Measurements from ENCODE around the gene HS6ST3. TPM values are rescaled to one million over a fixed set of nuclear protein-coding genes. Genes with fewer than 3 reads are reported as not detected.

Gene HS6ST3
- total RNA-seq, 1 experiment from 2014 or later, result 0.11 TPM

DNA sequence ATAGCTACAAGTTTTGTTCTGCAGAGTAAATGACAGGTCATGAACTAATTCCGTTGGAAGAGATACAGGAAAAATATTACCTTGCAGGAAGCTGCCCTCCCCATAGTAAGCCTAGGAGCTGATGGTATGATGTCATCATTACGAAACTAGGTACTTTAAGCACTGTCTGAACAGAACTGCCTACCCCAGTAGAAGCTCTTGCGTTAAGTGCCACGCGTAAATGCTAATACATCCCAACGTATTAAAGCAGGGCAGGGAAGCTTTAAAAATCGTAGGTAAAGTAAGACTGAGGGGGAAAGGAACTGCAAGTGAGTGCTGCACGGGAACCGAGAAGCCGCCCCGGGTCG is 37.3 kb upstream of the HS6ST3 start:
- intact Hi-C loops (cut with micrococcal nuclease), result loop anchor here (2.0 to 5.0 kb wide), 2 partner anchors 32 to 1380 kb away; partner anchors contain the start of gene RAP2A
- Histone ChIP-seq H3K4me1 (ENCODE audit: insufficient read depth, low read length) (no peaks in the 10 kb centered on the region), H3F3A (ENCODE audit: low read length, unreplicated experiment) (no peaks in the 10 kb centered on the region), H3K9me2 (replicated peaks; ENCODE audit: low read length) (no peaks in the 10 kb centered on the region), H3K9me3 (ENCODE audit: low read length) (no peaks in the 10 kb centered on the region), H3K36me3 (ENCODE audit: low read depth, low read length) (no peaks in the 10 kb centered on the region), H2AFZ (ENCODE audit: low read length) (peak overlapping the region; percentile 82), H3K27ac (ENCODE audit: low read length) (no peak overlapping the region; the same call in 1 of the 2 replicates), H3K4me2 (ENCODE audit: low read length) (peak overlapping the region; percentile 82), H3K27me3 (ENCODE audit: low read length) (no peaks in the 10 kb centered on the region), H3K9ac (ENCODE audit: low read length) (peak overlapping the region; percentile 85), H4K20me1 (ENCODE audit: low read length) (no peaks in the 10 kb centered on the region), H3K79me2 (ENCODE audit: low read length) (peaks cover 25% of the 10 kb centered on the region), H3K4me3 (ENCODE audit: low read length) (peak overlapping the region; percentile 80)
- CTCF ChIA-PET, result interaction anchor here (0.7 kb wide), 1 partner anchor 49 kb away, joined by 4 read pairs; no protein-coding TSS in a partner anchor
- peak; percentile 29 for ATAC-seq
- peak; percentile 15 for DNase-seq
- no TSS peak for BruUV-seq (replicated peaks)
- POLR2A ChIA-PET (ENCODE audit: unreplicated experiment), result interaction anchor here (0.5 to 0.7 kb wide), 2 partner anchors 332 to 520 kb away, joined by 4 to 14 read pairs; no protein-coding TSS in a partner anchor
- no peak for TF ChIP-seq EZH2 (IDR thresholded peaks at IDR 0.05; ENCODE audit: low read length, unreplicated experiment)
- no peak for TF ChIP-seq EZH2phosphoT487 (IDR thresholded peaks at IDR 0.05; ENCODE audit: borderline replicate concordance, low read length)

DNA sequence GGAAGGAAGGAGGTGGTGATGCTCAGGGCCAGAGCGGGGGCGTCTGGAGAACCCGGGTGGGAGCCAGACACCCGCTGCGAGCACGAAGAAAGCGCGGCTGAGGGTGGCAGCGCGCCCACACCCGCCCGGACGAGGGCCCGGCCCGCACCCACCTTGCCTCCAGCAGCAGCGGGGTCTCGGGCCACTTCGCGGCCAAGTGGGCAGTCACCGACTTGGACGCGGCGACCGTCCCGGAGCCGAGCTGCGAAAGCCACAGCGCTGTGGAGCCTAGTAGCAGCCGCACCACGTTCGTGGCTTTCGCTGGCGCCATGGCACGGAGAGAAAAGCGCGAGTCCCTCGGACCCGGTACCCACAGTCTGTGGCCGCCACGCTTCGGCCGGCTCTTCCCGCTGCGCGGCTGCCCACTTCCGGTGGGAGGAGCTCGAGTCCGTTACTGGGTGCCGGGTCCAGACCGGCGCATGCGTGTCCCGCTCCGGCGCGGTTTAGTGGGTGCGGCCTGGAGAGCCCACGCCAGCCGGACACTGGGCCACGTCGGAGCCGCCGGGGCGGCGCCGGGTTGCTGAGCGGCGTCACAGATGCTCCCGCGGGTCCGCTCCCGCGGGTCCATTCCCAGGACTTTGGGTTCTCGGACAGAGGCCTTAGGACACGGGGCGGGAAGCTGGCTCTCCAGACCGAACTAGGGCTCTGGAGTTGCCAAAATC is 36.8 kb upstream of the HS6ST3 start, which contains the start of gene UGGT2:
Gene UGGT2 (minus strand): TSS at position 399 of the 701 bp plus-strand sequence. CDS start 89 bp downstream, at position 310.
- Histone ChIP-seq H3K9ac (ENCODE audit: low read length) (peak within 1 kb of the TSS; percentile 85), H3K4me2 (ENCODE audit: low read length) (peak within 1 kb of the TSS; percentile 82), H3K4me3 (ENCODE audit: low read length) (peak within 1 kb of the TSS; percentile 80), H2AFZ (ENCODE audit: low read length) (peak within 1 kb of the TSS; percentile 82), H3K9me3 (ENCODE audit: low read length) (no peaks in the 10 kb centered on the region), H3K79me2 (ENCODE audit: low read length) (peaks cover 25% of the 10 kb centered on the region), H3F3A (ENCODE audit: low read length, unreplicated experiment) (no peaks in the 10 kb centered on the region), H3K36me3 (ENCODE audit: low read depth, low read length) (no peaks in the 10 kb centered on the region), H3K4me1 (ENCODE audit: insufficient read depth, low read length) (no peaks in the 10 kb centered on the region), H3K9me2 (replicated peaks; ENCODE audit: low read length) (no peaks in the 10 kb centered on the region), H4K20me1 (ENCODE audit: low read length) (no peaks in the 10 kb centered on the region), H3K27ac (ENCODE audit: low read length) (peak within 1 kb of the TSS; percentile 83), H3K27me3 (ENCODE audit: low read length) (no peaks in the 10 kb centered on the region)
- CTCF ChIA-PET, result interaction anchor here (0.7 to 0.8 kb wide), 2 partner anchors 33 to 50 kb away, joined by 3 to 4 read pairs; no protein-coding TSS in a partner anchor
- POLR2A ChIA-PET (ENCODE audit: unreplicated experiment), result interaction anchor here (0.7 to 1.0 kb wide), 3 partner anchors 25 to 1380 kb away, joined by 4 to 7 read pairs (median 4); no protein-coding TSS in a partner anchor
- intact Hi-C loops (cut with micrococcal nuclease), result loop anchor here (2.0 to 5.0 kb wide), 2 partner anchors 32 to 1379 kb away; partner anchors contain the start of gene RAP2A
- peak; percentile 91 for DNase-seq
- TF ChIP-seq, protein P1, sequence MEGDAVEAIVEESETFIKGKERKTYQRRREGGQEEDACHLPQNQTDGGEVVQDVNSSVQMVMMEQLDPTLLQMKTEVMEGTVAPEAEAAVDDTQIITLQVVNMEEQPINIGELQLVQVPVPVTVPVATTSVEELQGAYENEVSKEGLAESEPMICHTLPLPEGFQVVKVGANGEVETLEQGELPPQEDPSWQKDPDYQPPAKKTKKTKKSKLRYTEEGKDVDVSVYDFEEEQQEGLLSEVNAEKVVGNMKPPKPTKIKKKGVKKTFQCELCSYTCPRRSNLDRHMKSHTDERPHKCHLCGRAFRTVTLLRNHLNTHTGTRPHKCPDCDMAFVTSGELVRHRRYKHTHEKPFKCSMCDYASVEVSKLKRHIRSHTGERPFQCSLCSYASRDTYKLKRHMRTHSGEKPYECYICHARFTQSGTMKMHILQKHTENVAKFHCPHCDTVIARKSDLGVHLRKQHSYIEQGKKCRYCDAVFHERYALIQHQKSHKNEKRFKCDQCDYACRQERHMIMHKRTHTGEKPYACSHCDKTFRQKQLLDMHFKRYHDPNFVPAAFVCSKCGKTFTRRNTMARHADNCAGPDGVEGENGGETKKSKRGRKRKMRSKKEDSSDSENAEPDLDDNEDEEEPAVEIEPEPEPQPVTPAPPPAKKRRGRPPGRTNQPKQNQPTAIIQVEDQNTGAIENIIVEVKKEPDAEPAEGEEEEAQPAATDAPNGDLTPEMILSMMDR (conservative IDR thresholded peaks at IDR 0.05; ENCODE audit: low read depth, low read length), result no peak
- TF ChIP-seq EZH2 (IDR thresholded peaks at IDR 0.05; ENCODE audit: low read length, unreplicated experiment) (no peak), EZH2phosphoT487 (IDR thresholded peaks at IDR 0.05; ENCODE audit: borderline replicate concordance, low read length) (no peak)
- BruUV-seq (replicated peaks), result no TSS peak
- peak; percentile 99 for ATAC-seq

DNA sequence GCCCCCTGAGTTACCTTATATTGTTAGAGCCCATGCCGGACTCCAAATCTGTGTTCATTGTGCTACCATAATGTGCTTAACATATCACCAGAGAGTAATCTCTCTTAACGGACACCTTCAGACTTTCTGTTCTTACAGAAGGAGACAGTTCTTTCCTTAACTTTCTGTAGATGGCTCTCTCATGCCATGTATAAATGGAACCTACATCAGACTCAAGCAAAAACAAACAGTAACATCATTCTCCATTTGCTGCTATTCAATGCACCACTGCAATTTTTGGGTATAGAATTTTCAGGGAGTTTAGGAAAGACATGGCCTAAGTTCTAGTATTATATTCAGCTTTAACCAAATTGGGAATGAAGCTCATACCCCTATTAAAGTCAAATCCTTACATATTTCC is 24.1 kb upstream of the HS6ST3 start:
- Histone ChIP-seq H3K4me1 (ENCODE audit: insufficient read depth, low read length) (no peaks in the 10 kb centered on the region), H3K9ac (ENCODE audit: low read length) (no peak overlapping the region), H3K27ac (ENCODE audit: low read length) (no peak overlapping the region), H4K20me1 (ENCODE audit: low read length) (no peaks in the 10 kb centered on the region), H3K4me2 (ENCODE audit: low read length) (no peak overlapping the region), H3F3A (ENCODE audit: low read length, unreplicated experiment) (no peaks in the 10 kb centered on the region), H3K79me2 (ENCODE audit: low read length) (no peaks in the 10 kb centered on the region), H3K9me2 (replicated peaks; ENCODE audit: low read length) (no peaks in the 10 kb centered on the region), H2AFZ (ENCODE audit: low read length) (no peak overlapping the region), H3K27me3 (ENCODE audit: low read length) (no peaks in the 10 kb centered on the region), H3K9me3 (ENCODE audit: low read length) (no peaks in the 10 kb centered on the region), H3K36me3 (ENCODE audit: low read depth, low read length) (no peaks in the 10 kb centered on the region), H3K4me3 (ENCODE audit: low read length) (no peak overlapping the region)
- no peak for TF ChIP-seq EZH2phosphoT487 (IDR thresholded peaks at IDR 0.05; ENCODE audit: borderline replicate concordance, low read length)
- TF ChIP-seq, protein P1 (conservative IDR thresholded peaks at IDR 0.05; ENCODE audit: low read depth, low read length), result no peak
- TF ChIP-seq EZH2 (IDR thresholded peaks at IDR 0.05; ENCODE audit: low read length, unreplicated experiment), result no peak
- DNase-seq (no peak), ATAC-seq (no peak)
- POLR2A ChIA-PET (ENCODE audit: unreplicated experiment), result no interaction called here
- BruUV-seq (replicated peaks), result no TSS peak
- intact Hi-C loops (cut with micrococcal nuclease), result no loop called here
- CTCF ChIA-PET, result no interaction called here

Data from PC-3 (cell line).